PC-9 (cell line): Measurements from ENCODE around the gene SMIM5. TPM values are rescaled to one million over a fixed set of nuclear protein-coding genes. Genes with fewer than 3 reads are reported as not detected.

ENCODE experiments used
- BruUV-seq: library from RNA; stranded (reverse); fragments of 400-500 nt; replicated peaks from 2 replicates; lab custom pipeline; 2021; lab: Mats Ljungman, UMichigan
- CTCF ChIA-PET: fragments of 300-600 bp; sonication (Branson Sonifier 250); formaldehyde crosslinking; loops from one replicate; lab custom pipeline; 2022; ENCODE audit warnings: antibody characterized with exemption; lab: Charles Lee
- POLR2A ChIA-PET: fragments of 300-600 bp; sonication (Branson Sonifier 250); formaldehyde crosslinking; loops from one replicate; lab custom pipeline; 2022; ENCODE audit warnings: antibody characterized with exemption; ENCODE audit not compliant: unreplicated experiment; lab: Charles Lee
- DNase-seq, 2 experiments: peaks; one replicate each; pipeline versions ENCODE4 v3.0.0 to v3.0.0-alpha.2; 2015 to 2022; ENCODE audit warnings: mixed read lengths in 1 of 2
- H2AFZ ChIP-seq: fragments of 200-600 bp; sonication (generic); 2 replicates; pipeline ENCODE4 v1.8.1; 2017; ENCODE audit warnings: antibody characterized with exemption
- H3F3A ChIP-seq: fragments of 200-600 bp; sonication (generic); 2 replicates; pipeline ENCODE4 v1.8.1; 2017; ENCODE audit warnings: antibody characterized with exemption, mild to moderate bottlenecking, low read depth; ENCODE audit not compliant: insufficient read depth
- H3K27ac ChIP-seq: fragments of 200-600 bp; sonication (generic); 2 replicates; pipeline ENCODE4 v1.6.1; 2016; ENCODE audit warnings: mixed run types
- H3K27me3 ChIP-seq: fragments of 200-600 bp; sonication (generic); 2 replicates; pipeline ENCODE4 v1.6.1; 2016; ENCODE audit warnings: low read depth, mixed run types; ENCODE audit not compliant: insufficient read depth
- H3K36me3 ChIP-seq: fragments of 200-600 bp; sonication (generic); 2 replicates; pipeline ENCODE4 v1.6.1; 2016; ENCODE audit warnings: low read depth, mixed run types
- H3K4me1 ChIP-seq: fragments of 200-600 bp; sonication (generic); replicated peaks from 2 replicates; pipeline ENCODE4 v1.6.1; 2016; ENCODE audit warnings: mixed run types; ENCODE audit not compliant: insufficient read depth
- H3K4me2 ChIP-seq: fragments of 200-600 bp; sonication (generic); 2 replicates; pipeline ENCODE4 v1.6.1; 2017; ENCODE audit warnings: mixed run types
- H3K4me3 ChIP-seq: fragments of 200-600 bp; sonication (generic); 2 replicates; pipeline ENCODE4 v1.6.1; 2016; ENCODE audit warnings: mixed run types
- H3K79me2 ChIP-seq: fragments of 200-600 bp; sonication (generic); 2 replicates; pipeline ENCODE4 v1.6.1; 2017; ENCODE audit warnings: low read depth, mixed run types
- H3K9me2 ChIP-seq: fragments of 200-600 bp; sonication (generic); 2 replicates; pipeline ENCODE4 v1.8.1; 2017; ENCODE audit warnings: mild to moderate bottlenecking; ENCODE audit not compliant: insufficient read depth
- H3K9me3 ChIP-seq: fragments of 200-600 bp; sonication (generic); 2 replicates; pipeline ENCODE4 v1.8.1; 2016; ENCODE audit warnings: low read depth; ENCODE audit not compliant: insufficient read depth
- H4K20me1 ChIP-seq: fragments of 200-600 bp; sonication (generic); 2 replicates; pipeline ENCODE4 v1.8.1; 2017; ENCODE audit not compliant: insufficient read depth
- CTCF ChIP-seq: fragments of 200-600 bp; sonication (generic); conservative IDR thresholded peaks from 2 replicates; pipeline ENCODE4 v1.6.1; 2017; ENCODE audit warnings: mixed run types, antibody characterized with exemption, mild to moderate bottlenecking, moderate library complexity
- EZH2 ChIP-seq: fragments of 200-600 bp; sonication (generic); IDR thresholded peaks from 2 replicates; pipeline ENCODE4 v1.8.0; 2017; ENCODE audit warnings: antibody characterized with exemption, low read depth
- intact Hi-C: fragments of 100-400 bp; cut with micrococcal nuclease; formaldehyde crosslinking; loops from one replicate; pipeline ENCODE4 v1.10.0; 2022; ENCODE audit not compliant: unreplicated experiment
- total RNA-seq: library from RNA; stranded (reverse); gene quantifications from 2 replicates; pipeline ENCODE4 v1.2.3, GENCODE V29; 2021

Gene SMIM5
- total RNA-seq, 1 experiment from 2014 or later: 0.31 TPM

- no peak overlapping the region for H2AFZ ChIP-seq
- no TSS peak for BruUV-seq
- ChIA-PET CTCF (interaction anchor here (1.4 to 3.9 kb wide), 3 partner anchors 15 to 52 kb away, joined by 4 to 35 read pairs (median 4); partner anchors contain the start of gene SMIM5), POLR2A (interaction anchor here (0.6 kb wide), 1 partner anchor 14 kb away, joined by 3 read pairs; the partner anchor contains the start of genes RECQL5 and SAP30BP)
- H3K4me2 ChIP-seq: no peak overlapping the region
- H3K79me2 ChIP-seq: no peaks in the 10 kb centered on the region
- peak in 1 of 2 experiments; percentile 37 for DNase-seq
- TF ChIP-seq EZH2: no peak
- TF ChIP-seq CTCF: peak; percentile 72
- intact Hi-C loops: no loop called here
- no peaks in the 10 kb centered on the region for H3K9me3 ChIP-seq
- no peak overlapping the region for H3K4me3 ChIP-seq
- H3K4me1 ChIP-seq: no peaks in the 10 kb centered on the region
- peaks cover 5% of the 10 kb centered on the region; the same call in 1 of the 2 replicates for H4K20me1 ChIP-seq
- H3K27me3 ChIP-seq: no peaks in the 10 kb centered on the region
- H3K36me3 ChIP-seq: peaks cover 4% of the 10 kb centered on the region; the same call in 1 of the 2 replicates
- no peaks in the 10 kb centered on the region for H3K9me2 ChIP-seq
- H3K27ac ChIP-seq: no peak overlapping the region
- peaks cover 10% of the 10 kb centered on the region; the same call in 1 of the 2 replicates for H3F3A ChIP-seq
Measured at GRCh38 chr17:75652934-75653549, 19.8 kb downstream of the SMIM5 start.

- Histone ChIP-seq H2AFZ (no peak overlapping the region), H3K36me3 (peaks cover 4% of the 10 kb centered on the region; the same call in 1 of the 2 replicates), H3K4me1 (no peaks in the 10 kb centered on the region), H3K9me2 (no peaks in the 10 kb centered on the region), H3K4me3 (no peak overlapping the region), H3F3A (peaks cover 10% of the 10 kb centered on the region), H4K20me1 (peaks cover 5% of the 10 kb centered on the region; the same call in 1 of the 2 replicates), H3K9me3 (no peaks in the 10 kb centered on the region), H3K4me2 (no peak overlapping the region), H3K79me2 (no peaks in the 10 kb centered on the region), H3K27ac (no peak overlapping the region), H3K27me3 (no peaks in the 10 kb centered on the region)
- TF ChIP-seq EZH2 (no peak), CTCF (peak; percentile 34; the same call in 1 of the 2 replicates)
- intact Hi-C loops: loop anchor here (1.0 kb wide), 1 partner anchor 21 kb away; the partner anchor contains the start of gene SMIM5
- BruUV-seq: no TSS peak
- POLR2A ChIA-PET: interaction anchor here (0.6 kb wide), 1 partner anchor 12 kb away, joined by 5 read pairs; no protein-coding TSS in a partner anchor
- CTCF ChIA-PET: interaction anchor here (0.6 to 3.9 kb wide), 9 partner anchors 9 to 299 kb away, joined by 3 to 35 read pairs (median 6); partner anchors contain the start of gene SMIM5
- DNase-seq: no peak
Measured at GRCh38 chr17:75654176-75654575, 20.9 kb downstream of the SMIM5 start.

GRCh38 chr17:75658237-75658636 is 25.0 kb downstream of the SMIM5 start:
- Histone ChIP-seq H3K27ac (no peak overlapping the region), H3K79me2 (no peaks in the 10 kb centered on the region), H3K9me2 (no peaks in the 10 kb centered on the region), H3K4me1 (no peaks in the 10 kb centered on the region), H3K36me3 (peaks cover 4% of the 10 kb centered on the region; the same call in 1 of the 2 replicates), H2AFZ (no peak overlapping the region), H4K20me1 (peaks cover 5% of the 10 kb centered on the region; the same call in 1 of the 2 replicates), H3F3A (peaks cover 6% of the 10 kb centered on the region), H3K4me2 (no peak overlapping the region), H3K4me3 (no peak overlapping the region), H3K9me3 (no peaks in the 10 kb centered on the region), H3K27me3 (no peaks in the 10 kb centered on the region)
- intact Hi-C loops: no loop called here
- ChIA-PET CTCF (interaction anchor here (1.5 kb wide), 1 partner anchor 25 kb away, joined by 9 read pairs; the partner anchor contains the start of gene SMIM5), POLR2A (interaction anchor here (0.6 to 0.9 kb wide), 3 partner anchors 13 to 122 kb away, joined by 3 to 7 read pairs (median 5); no protein-coding TSS in a partner anchor)
- no peak for DNase-seq
- TF ChIP-seq EZH2: no peak
- no peak for TF ChIP-seq CTCF
- BruUV-seq: no TSS peak
